SK-N-MC (cell line): ENCODE results near the gene POU4F3.

Source experiments
- EZH2 ChIP-seq: fragments of 200-600 bp; sonication (generic); IDR thresholded peaks from one replicate; pipeline ENCODE4 v1.6.1; 2017; ENCODE audit warnings: antibody characterized with exemption
- POLR2AphosphoS5 ChIP-seq: IDR thresholded peaks from 2 replicates; pipeline ENCODE4 v1.6.1; 2012; ENCODE audit warnings: mild to moderate bottlenecking, low read depth, low read length, borderline replicate concordance

- TF ChIP-seq POLR2AphosphoS5: no peak
- no peak for TF ChIP-seq EZH2
These were observed 4.5 kb upstream of the POU4F3 start for GRCh38 chr5:146334074-146334533.
